HFF-Myc (cell line): Measurements from ENCODE around the gene USP2.
A peak's percentile ranks its signal among the peaks of the same experiment; 100 is the strongest.

Experiments
- DNase-seq: peaks from one replicate; pipeline ENCODE4 v3.0.0-alpha.2; 2011; ENCODE audit warnings: low read depth; ENCODE audit errors: extremely low read depth
- H3K4me3 ChIP-seq: replicated peaks from 2 replicates; pipeline ENCODE4 v1.5.1; 2011; ENCODE audit warnings: low read depth, mild to moderate bottlenecking, control low read depth, low read length
- CTCF ChIP-seq: IDR thresholded peaks from 2 replicates; pipeline ENCODE4 v1.5.1; 2012; ENCODE audit warnings: mild to moderate bottlenecking, low read depth, low read length, control low read depth; ENCODE audit errors: missing control alignments

USP2 gene

DNA sequence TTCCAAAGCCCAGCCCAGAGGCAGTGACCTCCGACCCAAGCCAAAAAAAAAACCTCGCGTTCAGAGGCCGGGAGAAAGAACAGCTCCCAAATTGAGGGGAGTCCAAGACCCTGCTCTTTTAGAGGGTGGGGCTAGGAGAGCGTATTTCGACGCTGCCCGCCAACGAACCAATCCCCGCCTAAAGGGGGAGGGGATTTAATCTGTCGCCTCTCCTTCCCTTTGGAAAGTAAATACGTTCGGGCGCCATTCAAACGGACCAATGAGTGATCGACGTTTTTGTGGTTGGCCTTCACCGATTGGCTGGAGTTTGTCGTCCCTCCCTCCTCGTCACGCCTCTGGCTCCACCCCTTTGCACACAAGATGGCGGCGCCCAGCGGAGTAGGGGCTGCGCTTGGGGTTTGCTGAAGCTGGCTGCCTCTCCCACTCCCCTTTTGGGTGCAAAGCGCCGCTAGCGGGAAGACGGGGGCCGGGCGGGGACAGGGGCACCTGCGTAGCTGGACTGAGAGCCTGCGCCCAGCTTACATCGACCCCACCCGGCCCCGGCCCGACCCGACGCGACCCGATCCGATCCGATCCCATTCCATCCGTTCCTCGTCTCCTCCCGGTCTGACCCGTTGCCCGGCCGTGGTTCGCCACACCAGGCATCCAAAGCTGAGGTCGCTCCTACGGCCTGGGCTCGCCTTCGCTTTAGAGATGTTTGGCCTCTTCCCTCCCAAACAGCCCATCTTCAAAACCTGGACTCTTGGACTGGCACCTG lies 47.1 kb downstream of the USP2 start, which contains the start of gene RNF26:
Gene RNF26, plus strand, starts transcription at position 354 of the 757 bp plus-strand sequence. CDS start 596 bp downstream, outside the sequence.
- TF ChIP-seq CTCF, result no peak
- peak; percentile 97 for DNase-seq
- peak within 1 kb of the TSS; percentile 77 for H3K4me3 ChIP-seq

GRCh38 chr11:119332111-119332765 lies 49.3 kb downstream of the USP2 start:
- DNase-seq, result no peak
- no peak overlapping the region for H3K4me3 ChIP-seq
- TF ChIP-seq CTCF, result no peak

DNA sequence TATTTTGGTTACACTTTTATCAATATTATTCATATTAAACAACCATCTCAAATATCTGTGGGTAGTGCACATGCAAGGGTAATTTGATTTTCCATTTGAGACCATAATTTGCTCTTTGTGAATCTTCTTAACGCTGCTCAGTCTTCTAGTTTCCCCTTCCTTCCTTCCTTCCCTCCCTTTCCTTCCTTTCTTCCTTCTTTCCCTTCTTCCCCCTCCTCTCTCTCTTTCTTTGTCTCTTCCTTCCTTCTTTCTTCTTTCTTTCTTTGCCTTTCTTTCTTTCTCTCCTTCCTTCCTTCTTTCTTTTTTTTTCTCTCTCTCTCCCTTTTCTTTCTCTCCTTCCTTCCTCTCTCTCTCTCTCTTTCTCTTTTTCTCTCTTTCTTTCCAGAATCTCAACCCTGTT lies 51.3 kb downstream of the USP2 start:
- DNase-seq, result no peak
- TF ChIP-seq CTCF, result no peak
- H3K4me3 ChIP-seq, result no peak overlapping the region

- H3K4me3 ChIP-seq, result no peak overlapping the region
- no peak for DNase-seq
- TF ChIP-seq CTCF, result no peak
Measured at GRCh38 chr11:119329320-119329719, 52.2 kb downstream of the USP2 start.

DNA sequence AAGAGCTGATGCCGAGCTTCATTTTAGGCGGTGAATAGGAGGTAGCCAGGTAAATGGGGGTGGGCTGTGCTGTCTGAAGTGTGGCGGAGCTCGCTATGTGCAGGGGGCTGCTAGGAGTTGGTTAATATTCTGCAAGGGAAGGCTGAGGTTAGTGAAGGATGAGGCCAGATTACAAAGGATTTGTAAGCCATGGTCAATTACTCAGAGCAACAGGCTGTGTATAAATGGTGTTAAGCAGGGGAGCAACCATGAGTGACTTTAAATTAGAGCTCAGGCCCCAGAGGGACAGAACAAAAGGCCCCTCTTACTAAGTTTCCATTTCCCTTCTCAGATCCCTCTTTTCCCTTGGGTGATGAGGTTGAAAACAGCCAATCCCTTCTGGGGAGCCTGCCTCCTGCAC lies 57.3 kb downstream of the USP2 start:
- no peak for TF ChIP-seq CTCF
- DNase-seq, result no peak
- H3K4me3 ChIP-seq, result no peak overlapping the region

DNA sequence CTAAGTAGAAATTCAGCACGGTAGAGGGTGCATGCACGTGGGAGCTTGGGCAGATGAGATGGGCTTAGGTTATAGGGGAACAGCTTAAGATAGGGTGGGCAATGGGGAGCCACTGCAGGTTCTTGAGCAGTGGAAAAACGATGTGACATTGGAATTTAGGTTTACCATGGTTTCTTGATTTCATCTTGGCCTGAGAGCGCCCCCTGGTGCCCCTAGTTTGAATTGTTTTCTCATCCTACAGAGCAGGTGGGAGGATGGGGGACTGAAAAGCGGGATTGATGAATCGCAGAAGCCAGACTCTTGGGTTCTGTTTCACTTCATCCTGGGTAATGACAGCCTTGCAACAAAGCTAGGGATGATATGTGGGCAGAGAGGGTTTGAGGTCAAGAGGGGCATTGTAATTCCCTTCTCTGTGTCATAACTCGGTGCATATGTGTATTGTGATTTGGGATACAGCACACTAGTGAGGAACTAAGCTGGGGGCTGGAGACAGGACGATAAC lies 57.9 kb downstream of the USP2 start:
- TF ChIP-seq CTCF, result peak; percentile 80
- H3K4me3 ChIP-seq, result no peak overlapping the region
- peak; percentile 40 for DNase-seq
